GM23338 (cell line): ENCODE results near the gene PPP1R9A. TPM values are rescaled to one million over a fixed set of nuclear protein-coding genes. Genes with fewer than 3 reads are reported as not detected.

ENCODE experiments used
- ATAC-seq: fragments of 200-7000 bp; cut with Tn5 transposase; 3 replicates; pipeline ENCODE4 v1.9.1; 2020
- DNase-seq: peaks from one replicate; pipeline ENCODE4 v3.0.0-alpha.2; 2015; ENCODE audit warnings: low spot score
- H2AFZ ChIP-seq: fragments of 200-600 bp; sonication (generic); 2 replicates; pipeline ENCODE4 v1.8.0; 2016; ENCODE audit warnings: antibody characterized with exemption, mild to moderate bottlenecking, moderate library complexity
- H3F3A ChIP-seq: fragments of 200-600 bp; sonication (generic); replicated peaks from 2 replicates; pipeline ENCODE4 v1.8.0; 2017; ENCODE audit warnings: antibody characterized with exemption, mixed run types, low read depth
- H3K27ac ChIP-seq: fragments of 200-600 bp; sonication (generic); 2 replicates; pipeline ENCODE4 v1.6.1; 2016; ENCODE audit warnings: low read depth
- H3K27me3 ChIP-seq: fragments of 200-600 bp; sonication (generic); 2 replicates; pipeline ENCODE4 v1.8.0; 2016; ENCODE audit warnings: mild to moderate bottlenecking, mixed run types, moderate library complexity; ENCODE audit not compliant: insufficient read depth
- H3K36me3 ChIP-seq: fragments of 200-600 bp; sonication (generic); 2 replicates; pipeline ENCODE4 v1.8.0; 2016; ENCODE audit warnings: mild to moderate bottlenecking; ENCODE audit not compliant: insufficient read depth
- H3K4me1 ChIP-seq: fragments of 200-600 bp; sonication (generic); 2 replicates; pipeline ENCODE4 v1.8.0; 2016; ENCODE audit warnings: mild to moderate bottlenecking, moderate library complexity; ENCODE audit not compliant: insufficient read depth
- H3K4me2 ChIP-seq: fragments of 200-600 bp; sonication (generic); 2 replicates; pipeline ENCODE4 v1.7.1; 2017; ENCODE audit warnings: mixed run types
- H3K4me3 ChIP-seq: fragments of 200-600 bp; sonication (generic); 2 replicates; pipeline ENCODE4 v1.6.1; 2016; ENCODE audit warnings: mixed run types
- H3K79me2 ChIP-seq: fragments of 200-600 bp; sonication (generic); replicated peaks from 2 replicates; pipeline ENCODE4 v1.8.0; 2017; ENCODE audit warnings: mild to moderate bottlenecking; ENCODE audit not compliant: insufficient read depth
- H3K9me2 ChIP-seq: fragments of 200-600 bp; sonication (generic); 2 replicates; pipeline ENCODE4 v1.8.0; 2017; ENCODE audit not compliant: insufficient read depth
- H4K20me1 ChIP-seq: fragments of 200-600 bp; sonication (generic); replicated peaks from 2 replicates; pipeline ENCODE4 v1.8.0; 2017; ENCODE audit warnings: mild to moderate bottlenecking; ENCODE audit not compliant: insufficient read depth
- H3K27ac Mint-ChIP-seq: 2 replicates; pipeline ENCODE4 v1.8.0; 2020; ENCODE audit warnings: inconsistent platforms, mild to moderate bottlenecking, moderate library complexity, mixed read lengths
- H3K27me3 Mint-ChIP-seq: 3 replicates; pipeline ENCODE4 v1.8.0; 2022; ENCODE audit warnings: low read depth, mild to moderate bottlenecking, moderate library complexity, mixed read lengths, inconsistent platforms; ENCODE audit not compliant: insufficient read depth, poor library complexity
- H3K36me3 Mint-ChIP-seq: 3 replicates; pipeline ENCODE4 v1.8.0; 2021; ENCODE audit warnings: low read depth, mild to moderate bottlenecking, inconsistent platforms, moderate library complexity, mixed read lengths
- H3K4me1 Mint-ChIP-seq: 3 replicates; pipeline ENCODE4 v1.8.0; 2020; ENCODE audit warnings: mild to moderate bottlenecking, inconsistent platforms, mixed read lengths
- H3K4me3 Mint-ChIP-seq: 3 replicates; pipeline ENCODE4 v1.8.0; 2021; ENCODE audit warnings: moderate library complexity, mild to moderate bottlenecking, inconsistent platforms, mixed read lengths
- H3K9me3 Mint-ChIP-seq: 3 replicates; pipeline ENCODE4 v1.8.0; 2020; ENCODE audit warnings: moderate library complexity, mild to moderate bottlenecking, inconsistent platforms, mixed read lengths
- POLR2AphosphoS5 ChIP-seq: IDR thresholded peaks from 2 replicates; pipeline ENCODE4 v1.6.1; 2016; ENCODE audit warnings: antibody characterized with exemption, low read depth
- polyA plus RNA-seq: library from polyadenylated mRNA; unstranded; fragments of >200 nt; fragmentation: Nextera tagmentation; extraction: Ambion mirVana; gene quantifications from 2 replicates; pipeline ENCODE4 v1.2.1, GENCODE V29; 2016
- total RNA-seq: library from RNA; depleted of rRNA; stranded (reverse); fragments of >200 nt; shearing (Covaris generic); gene quantifications from 2 replicates; pipeline ENCODE4 v1.2.3, GENCODE V29; 2014
- TF ChIP-seq, protein P1 (sequence below), 2 experiments: fragments of 200-600 bp in 1 of 2; sonication (generic) in 1 of 2; conservative IDR thresholded peaks; 2 replicates each; pipeline versions ENCODE4 v1.5.1 to v1.6.1; 2016 to 2017; ENCODE audit warnings: antibody characterized with exemption in 2 of 2, low read depth in 2 of 2, mild to moderate bottlenecking in 2 of 2, moderate library complexity in 1 of 2
- TF ChIP-seq, protein P2 (sequence below): fragments of 250-450 bp; sonication (Bioruptor Pico); IDR thresholded peaks from 2 replicates; pipeline ENCODE4 v1.5.0; 2020; ENCODE audit warnings: mild to moderate bottlenecking, moderate library complexity
- TF ChIP-seq, protein P3 (sequence below): IDR thresholded peaks from 2 replicates; pipeline ENCODE4 v1.6.1; 2016; ENCODE audit warnings: antibody characterized with exemption

The PPP1R9A gene
- total and polyA plus RNA-seq, 2 experiments from 2014 or later = 10.6 to 31.8 TPM

- H3K4me1 Mint-ChIP-seq = peaks cover 22% of the 10 kb centered on the region
- H3K27me3 ChIP-seq = no peaks in the 10 kb centered on the region
- peaks cover 17% of the 10 kb centered on the region; the same call in 2 of the 3 replicates for H3K9me3 Mint-ChIP-seq
- ATAC-seq (peak; percentile 93), DNase-seq (peak; percentile 47)
- H3K4me2 ChIP-seq = peak overlapping the region; percentile 49; the same call in 1 of the 2 replicates
- no peak overlapping the region for H3K27ac ChIP-seq
- H2AFZ ChIP-seq = no peak overlapping the region
- H3K36me3 ChIP-seq = peaks cover under 1% of the 10 kb centered on the region; the same call in 1 of the 2 replicates
- peaks cover 39% of the 10 kb centered on the region for H3K79me2 ChIP-seq
- peaks cover 17% of the 10 kb centered on the region; the same call in 2 of the 3 replicates for H3K36me3 Mint-ChIP-seq
- TF ChIP-seq, protein P1, sequence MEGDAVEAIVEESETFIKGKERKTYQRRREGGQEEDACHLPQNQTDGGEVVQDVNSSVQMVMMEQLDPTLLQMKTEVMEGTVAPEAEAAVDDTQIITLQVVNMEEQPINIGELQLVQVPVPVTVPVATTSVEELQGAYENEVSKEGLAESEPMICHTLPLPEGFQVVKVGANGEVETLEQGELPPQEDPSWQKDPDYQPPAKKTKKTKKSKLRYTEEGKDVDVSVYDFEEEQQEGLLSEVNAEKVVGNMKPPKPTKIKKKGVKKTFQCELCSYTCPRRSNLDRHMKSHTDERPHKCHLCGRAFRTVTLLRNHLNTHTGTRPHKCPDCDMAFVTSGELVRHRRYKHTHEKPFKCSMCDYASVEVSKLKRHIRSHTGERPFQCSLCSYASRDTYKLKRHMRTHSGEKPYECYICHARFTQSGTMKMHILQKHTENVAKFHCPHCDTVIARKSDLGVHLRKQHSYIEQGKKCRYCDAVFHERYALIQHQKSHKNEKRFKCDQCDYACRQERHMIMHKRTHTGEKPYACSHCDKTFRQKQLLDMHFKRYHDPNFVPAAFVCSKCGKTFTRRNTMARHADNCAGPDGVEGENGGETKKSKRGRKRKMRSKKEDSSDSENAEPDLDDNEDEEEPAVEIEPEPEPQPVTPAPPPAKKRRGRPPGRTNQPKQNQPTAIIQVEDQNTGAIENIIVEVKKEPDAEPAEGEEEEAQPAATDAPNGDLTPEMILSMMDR (conservative IDR thresholded peaks at IDR 0.05; ENCODE audit: low read depth in 2 of 2) = peak in 1 of 2 experiments; percentile 22; a peak in 2 of 4 replicates
- TF ChIP-seq, protein P2, sequence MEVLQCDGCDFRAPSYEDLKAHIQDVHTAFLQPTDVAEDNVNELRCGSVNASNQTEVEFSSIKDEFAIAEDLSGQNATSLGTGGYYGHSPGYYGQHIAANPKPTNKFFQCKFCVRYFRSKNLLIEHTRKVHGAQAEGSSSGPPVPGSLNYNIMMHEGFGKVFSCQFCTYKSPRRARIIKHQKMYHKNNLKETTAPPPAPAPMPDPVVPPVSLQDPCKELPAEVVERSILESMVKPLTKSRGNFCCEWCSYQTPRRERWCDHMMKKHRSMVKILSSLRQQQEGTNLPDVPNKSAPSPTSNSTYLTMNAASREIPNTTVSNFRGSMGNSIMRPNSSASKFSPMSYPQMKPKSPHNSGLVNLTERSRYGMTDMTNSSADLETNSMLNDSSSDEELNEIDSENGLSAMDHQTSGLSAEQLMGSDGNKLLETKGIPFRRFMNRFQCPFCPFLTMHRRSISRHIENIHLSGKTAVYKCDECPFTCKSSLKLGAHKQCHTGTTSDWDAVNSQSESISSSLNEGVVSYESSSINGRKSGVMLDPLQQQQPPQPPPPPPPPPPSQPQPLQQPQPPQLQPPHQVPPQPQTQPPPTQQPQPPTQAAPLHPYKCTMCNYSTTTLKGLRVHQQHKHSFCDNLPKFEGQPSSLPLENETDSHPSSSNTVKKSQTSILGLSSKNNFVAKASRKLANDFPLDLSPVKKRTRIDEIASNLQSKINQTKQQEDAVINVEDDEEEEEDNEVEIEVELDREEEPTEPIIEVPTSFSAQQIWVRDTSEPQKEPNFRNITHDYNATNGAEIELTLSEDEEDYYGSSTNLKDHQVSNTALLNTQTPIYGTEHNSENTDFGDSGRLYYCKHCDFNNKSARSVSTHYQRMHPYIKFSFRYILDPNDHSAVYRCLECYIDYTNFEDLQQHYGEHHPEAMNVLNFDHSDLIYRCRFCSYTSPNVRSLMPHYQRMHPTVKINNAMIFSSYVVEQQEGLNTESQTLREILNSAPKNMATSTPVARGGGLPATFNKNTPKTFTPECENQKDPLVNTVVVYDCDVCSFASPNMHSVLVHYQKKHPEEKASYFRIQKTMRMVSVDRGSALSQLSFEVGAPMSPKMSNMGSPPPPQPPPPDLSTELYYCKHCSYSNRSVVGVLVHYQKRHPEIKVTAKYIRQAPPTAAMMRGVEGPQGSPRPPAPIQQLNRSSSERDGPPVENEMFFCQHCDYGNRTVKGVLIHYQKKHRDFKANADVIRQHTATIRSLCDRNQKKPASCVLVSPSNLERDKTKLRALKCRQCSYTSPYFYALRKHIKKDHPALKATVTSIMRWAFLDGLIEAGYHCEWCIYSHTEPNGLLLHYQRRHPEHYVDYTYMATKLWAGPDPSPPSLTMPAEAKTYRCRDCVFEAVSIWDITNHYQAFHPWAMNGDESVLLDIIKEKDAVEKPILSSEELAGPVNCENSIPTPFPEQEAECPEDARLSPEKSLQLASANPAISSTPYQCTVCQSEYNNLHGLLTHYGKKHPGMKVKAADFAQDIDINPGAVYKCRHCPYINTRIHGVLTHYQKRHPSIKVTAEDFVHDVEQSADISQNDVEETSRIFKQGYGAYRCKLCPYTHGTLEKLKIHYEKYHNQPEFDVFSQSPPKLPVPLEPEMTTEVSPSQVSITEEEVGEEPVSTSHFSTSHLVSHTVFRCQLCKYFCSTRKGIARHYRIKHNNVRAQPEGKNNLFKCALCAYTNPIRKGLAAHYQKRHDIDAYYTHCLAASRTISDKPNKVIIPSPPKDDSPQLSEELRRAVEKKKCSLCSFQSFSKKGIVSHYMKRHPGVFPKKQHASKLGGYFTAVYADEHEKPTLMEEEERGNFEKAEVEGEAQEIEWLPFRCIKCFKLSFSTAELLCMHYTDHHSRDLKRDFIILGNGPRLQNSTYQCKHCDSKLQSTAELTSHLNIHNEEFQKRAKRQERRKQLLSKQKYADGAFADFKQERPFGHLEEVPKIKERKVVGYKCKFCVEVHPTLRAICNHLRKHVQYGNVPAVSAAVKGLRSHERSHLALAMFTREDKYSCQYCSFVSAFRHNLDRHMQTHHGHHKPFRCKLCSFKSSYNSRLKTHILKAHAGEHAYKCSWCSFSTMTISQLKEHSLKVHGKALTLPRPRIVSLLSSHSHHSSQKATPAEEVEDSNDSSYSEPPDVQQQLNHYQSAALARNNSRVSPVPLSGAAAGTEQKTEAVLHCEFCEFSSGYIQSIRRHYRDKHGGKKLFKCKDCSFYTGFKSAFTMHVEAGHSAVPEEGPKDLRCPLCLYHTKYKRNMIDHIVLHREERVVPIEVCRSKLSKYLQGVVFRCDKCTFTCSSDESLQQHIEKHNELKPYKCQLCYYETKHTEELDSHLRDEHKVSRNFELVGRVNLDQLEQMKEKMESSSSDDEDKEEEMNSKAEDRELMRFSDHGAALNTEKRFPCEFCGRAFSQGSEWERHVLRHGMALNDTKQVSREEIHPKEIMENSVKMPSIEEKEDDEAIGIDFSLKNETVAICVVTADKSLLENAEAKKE = no peak
- no peak for TF ChIP-seq POLR2AphosphoS5
- TF ChIP-seq, protein P3, sequence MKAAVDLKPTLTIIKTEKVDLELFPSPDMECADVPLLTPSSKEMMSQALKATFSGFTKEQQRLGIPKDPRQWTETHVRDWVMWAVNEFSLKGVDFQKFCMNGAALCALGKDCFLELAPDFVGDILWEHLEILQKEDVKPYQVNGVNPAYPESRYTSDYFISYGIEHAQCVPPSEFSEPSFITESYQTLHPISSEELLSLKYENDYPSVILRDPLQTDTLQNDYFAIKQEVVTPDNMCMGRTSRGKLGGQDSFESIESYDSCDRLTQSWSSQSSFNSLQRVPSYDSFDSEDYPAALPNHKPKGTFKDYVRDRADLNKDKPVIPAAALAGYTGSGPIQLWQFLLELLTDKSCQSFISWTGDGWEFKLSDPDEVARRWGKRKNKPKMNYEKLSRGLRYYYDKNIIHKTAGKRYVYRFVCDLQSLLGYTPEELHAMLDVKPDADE = no peak
- H3K27ac Mint-ChIP-seq = no peak overlapping the region
- H3F3A ChIP-seq = no peaks in the 10 kb centered on the region
- H3K4me1 ChIP-seq = peaks cover 10% of the 10 kb centered on the region
- no peaks in the 10 kb centered on the region for H3K27me3 Mint-ChIP-seq
- H3K4me3 Mint-ChIP-seq = no peak overlapping the region
- H4K20me1 ChIP-seq = no peaks in the 10 kb centered on the region
- no peaks in the 10 kb centered on the region for H3K9me2 ChIP-seq
- H3K4me3 ChIP-seq = no peak overlapping the region
Measured at GRCh38 chr7:94969434-94970084, 62.2 kb downstream of the PPP1R9A start.
